ENCODE measurements around the gene RNU6-7.

RNU6-7 gene

DNA sequence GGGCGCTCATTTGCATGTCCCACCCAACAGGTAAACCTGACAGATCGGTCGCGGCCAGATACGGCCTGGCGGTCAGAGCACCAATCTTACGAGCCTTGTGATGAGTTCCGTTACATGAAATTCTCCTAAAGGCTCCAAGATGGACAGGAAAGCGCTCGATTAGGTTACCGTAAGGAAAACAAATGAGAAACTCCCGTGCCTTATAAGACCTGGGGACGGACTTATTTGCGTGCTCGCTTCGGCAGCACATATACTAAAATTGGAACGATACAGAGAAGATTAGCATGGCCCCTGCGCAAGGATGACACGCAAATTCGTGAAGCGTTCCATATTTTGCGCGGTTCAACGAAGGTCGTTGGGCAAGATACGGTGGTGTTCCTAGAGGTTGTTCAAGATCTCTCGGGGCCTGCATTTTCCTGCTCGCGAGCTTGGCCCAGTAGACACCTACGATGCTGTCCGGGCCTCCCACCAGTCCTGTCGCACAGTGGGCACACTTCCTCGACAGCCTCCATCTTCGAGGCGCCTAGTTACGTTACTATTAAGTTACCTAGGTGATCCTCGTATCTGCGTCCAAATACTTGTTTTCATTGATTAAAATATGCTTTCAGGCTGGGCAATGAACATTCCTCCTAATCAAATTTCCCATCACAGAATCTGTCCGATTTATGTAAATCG, at the start of gene RNU6-7:
TSS of gene RNU6-7 (plus strand) at position 230 of the 675 bp plus-strand sequence.
- DNase-seq, result no peak

DNA sequence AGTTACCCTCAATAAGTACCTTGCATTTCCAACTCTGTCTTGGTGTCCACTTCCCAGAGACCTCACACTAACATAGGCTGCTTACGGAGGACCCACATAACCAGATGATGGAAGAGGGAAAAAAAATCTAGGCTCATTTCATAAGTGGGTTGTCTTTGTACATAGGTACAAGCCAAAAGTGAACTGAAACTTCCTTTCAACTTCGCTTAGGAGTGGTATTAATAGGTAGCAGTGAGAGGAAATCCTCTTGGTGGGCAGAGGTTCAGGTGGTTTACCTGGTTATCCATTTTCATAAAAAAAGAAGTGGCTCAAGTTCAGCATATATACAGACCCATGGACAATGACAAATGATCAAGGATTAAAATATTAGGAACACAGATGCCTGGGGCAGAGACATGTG, 35.8 kb upstream of the RNU6-7 start:
- no peak for DNase-seq

DNA sequence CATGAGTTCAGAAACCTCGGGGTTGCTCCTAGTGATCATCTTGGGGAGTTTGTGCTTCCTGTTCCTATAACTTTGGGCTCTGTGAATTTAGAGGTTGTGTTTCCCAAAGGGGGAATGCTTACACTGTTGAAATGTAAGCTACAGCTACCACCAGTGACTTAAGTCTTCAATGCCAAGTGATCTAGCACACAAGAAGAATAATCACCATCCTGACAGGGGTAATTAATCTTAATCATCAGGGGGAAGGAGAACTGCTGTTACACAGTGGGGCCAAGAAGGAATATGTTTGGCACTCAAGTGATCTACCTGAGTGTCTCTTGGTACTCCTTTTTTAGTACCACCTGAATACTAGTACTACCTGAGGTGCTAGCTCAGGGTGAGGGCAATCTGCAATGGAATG, 34.9 kb upstream of the RNU6-7 start:
- no peak for DNase-seq

DNA sequence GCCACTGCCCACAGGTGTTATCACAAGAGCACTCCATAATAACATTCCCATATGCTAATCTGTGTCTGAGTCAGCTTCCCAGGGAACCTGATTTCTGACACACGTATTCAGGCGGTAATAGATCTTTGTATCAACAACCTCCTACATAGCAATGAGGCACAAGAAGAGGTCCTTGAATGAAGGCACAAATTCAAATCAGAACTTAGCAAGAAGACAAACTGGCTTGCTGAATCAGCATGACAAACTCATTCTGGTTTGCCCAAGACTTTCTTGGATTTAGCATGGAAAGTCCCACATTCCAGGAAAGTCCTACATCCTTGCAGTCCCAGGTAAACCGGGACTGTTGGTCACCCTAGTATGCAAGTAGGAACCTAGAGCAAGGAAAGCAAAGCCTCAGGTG, 33.9 kb upstream of the RNU6-7 start:
- no peak for DNase-seq

DNA sequence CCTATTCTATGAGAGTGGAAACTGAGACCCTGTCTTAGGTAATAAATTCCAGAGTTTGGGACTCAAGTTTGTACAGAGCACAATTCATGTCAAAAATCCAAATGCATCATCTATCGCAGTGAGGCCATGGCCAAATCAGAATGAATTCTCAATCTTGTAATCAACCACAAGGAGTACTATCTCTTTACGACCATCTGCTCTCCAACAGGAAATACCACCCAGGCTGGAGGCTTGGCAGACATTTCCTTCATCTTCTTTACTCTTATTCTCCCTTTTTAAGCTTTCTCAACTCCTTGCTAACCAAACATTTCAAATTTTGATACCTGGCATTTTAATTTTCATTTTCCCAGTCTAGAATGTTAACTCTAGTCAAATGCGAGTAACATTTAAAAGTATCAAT, 32.7 kb upstream of the RNU6-7 start:
- DNase-seq, result no peak

DNA sequence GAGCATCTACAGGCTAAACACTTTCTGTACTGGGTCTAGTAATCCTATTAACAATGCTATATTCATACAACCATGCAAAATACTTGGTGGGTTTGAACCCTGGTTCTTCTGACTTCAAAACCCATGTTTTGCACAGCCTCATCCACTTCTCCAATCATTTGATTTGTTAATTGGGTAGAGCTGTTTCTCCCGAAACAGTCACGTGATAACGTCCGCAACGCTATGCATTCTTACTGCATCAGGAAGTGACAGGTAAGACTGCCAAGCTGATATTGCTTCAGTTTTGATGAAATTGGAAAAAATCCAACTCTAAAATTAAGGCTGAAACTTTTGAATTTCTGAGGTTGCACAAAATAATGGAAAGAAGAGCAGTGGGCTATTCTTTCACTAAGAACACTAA, 30.4 kb upstream of the RNU6-7 start:
- no peak for DNase-seq

DNA sequence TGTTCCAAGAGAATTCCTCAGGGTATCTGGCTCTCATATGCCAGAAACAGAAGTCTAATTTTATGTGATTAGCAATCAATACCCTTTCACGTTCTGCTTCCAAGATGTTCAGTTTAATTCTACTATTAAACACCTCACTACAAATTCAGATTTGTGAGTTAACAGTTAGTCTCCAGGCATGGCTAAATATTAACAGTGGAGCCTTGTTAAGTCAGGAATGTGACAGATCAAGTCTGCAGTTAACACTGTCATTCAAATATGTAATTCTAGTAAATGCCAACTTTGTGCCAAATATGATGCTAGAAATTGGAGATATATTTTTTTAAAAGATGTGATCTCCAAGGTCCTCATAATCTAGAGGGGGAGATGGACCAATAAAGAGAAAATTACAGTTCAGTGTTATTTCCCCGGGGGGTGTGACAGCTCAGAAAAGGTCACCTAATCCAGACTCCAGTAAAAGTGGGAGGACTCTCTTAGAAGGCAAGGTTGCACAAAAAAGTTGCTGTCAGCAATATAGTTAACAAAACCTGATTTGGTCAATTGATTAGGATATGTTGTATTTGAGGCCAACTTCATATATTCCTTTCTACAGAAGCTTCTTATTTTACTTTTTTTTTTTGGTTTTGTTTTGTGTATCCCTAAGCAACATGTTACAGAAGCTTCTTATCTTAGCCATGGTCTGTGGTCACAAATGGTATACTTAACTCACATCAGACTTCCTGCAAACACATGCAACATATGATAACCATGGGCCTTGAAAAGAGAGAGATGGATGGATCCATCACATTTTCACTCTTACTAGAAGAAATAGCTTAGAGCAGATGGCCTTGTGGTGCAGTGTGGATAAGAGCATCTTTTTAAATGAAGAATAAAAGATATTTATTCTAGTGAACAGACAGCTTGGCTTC, 18.4 kb upstream of the RNU6-7 start:
- no peak for DNase-seq

DNA sequence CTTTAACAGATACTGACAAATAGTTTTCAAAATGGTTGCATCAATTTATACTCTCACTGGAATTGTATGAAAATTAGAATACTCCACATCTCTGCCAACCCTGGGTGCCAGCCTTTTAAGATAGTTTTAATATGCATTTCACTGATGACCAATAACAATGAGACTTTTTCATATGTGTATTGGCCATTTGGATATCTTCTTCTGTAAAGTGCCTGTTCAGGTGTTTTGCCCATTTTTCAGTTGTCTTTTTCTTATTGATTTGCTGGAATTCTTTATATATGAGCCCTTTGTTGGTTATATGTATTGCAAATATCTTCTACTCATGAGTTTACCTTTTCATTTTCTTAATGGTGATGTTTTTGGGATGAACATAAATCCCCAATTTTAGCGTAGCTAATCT, 16.7 kb upstream of the RNU6-7 start:
- DNase-seq, result no peak

DNA sequence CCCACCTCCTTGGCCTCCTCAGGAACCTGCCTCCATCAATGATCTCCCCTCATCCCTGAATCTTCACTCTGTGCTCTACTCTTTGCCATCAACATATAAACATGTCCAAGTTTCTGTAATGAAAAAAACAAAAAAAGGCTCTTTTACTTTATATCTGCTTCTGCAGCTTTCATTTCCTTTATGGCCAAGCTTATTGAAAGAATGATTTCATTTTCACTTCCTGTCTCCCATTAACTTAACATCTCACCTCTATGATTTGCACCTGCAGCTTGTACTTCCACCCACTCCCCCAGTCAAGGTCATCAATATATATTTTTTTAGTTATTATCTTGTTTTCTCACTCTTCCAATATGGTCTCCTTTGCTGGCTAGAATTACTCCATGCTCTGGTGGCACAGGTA, 15.6 kb upstream of the RNU6-7 start:
- no peak for DNase-seq

DNA sequence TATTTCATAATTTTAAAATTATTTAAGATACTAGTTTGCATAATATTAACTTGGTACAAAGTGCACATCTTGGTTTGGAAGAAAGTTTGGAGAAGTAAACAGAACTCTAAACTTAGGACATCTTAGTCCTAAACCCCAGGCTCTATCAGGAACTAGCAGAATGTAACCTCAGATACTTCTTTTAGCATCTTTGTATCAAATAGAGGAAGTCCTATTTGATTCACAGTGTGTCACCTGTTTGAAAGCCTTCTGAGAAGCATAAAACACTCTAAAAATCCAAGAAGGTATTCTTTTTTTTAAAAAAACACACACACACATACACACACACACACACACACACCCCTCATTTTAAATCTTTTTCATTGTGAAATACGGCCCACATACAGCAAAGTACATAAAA, 12.0 kb upstream of the RNU6-7 start:
- DNase-seq, result peak; percentile 29

DNA sequence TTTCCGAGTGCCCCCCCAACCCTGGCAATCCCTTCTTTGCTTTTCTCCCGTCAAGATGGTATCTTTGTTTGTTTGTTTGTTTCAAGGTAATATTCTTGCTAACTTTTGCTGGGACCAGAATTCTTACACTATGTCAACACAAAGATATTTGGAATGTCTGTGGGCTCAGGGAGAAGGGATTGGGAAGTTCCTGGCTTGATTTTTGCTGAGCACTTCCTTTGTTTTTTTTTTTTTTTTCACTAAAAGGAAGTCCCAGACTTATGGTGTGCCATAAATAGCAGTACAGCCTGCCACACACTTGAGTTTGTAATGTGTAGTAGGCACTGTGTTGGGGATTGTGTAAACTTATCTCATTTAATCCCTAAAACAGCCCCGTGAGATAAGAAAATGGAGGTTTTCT, 11.2 kb upstream of the RNU6-7 start:
- peak; percentile 19 for DNase-seq

DNA sequence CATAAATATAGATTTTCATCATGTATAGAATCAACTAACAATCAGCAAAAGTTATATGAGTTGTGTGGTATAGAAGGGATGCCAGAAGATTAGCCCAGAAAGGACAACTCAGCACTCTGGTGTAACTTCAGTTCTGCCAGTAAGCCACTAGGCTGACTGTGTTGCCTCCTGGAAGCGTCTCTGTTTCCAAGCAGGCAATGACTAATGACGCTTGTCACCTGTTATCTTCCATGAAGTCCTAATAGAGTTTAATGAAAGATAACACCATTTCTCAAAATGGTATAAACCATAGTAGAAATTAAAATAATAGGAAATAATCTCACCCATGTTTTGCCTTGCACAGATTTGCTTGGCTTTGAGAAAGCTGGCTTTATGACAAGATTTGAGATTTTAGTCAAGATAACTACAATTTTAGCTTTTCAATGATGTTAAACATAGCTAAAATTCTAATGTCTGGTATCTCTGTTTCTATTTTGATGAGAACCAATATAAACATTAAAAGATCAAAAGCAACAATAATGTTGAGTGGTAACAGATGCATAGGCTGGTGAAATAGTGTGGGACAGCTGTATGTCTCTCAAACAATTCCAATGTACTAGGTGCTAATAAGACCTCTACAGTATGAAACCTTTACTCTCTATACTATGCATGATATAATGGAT, 9.0 kb upstream of the RNU6-7 start:
- DNase-seq, result no peak

DNA sequence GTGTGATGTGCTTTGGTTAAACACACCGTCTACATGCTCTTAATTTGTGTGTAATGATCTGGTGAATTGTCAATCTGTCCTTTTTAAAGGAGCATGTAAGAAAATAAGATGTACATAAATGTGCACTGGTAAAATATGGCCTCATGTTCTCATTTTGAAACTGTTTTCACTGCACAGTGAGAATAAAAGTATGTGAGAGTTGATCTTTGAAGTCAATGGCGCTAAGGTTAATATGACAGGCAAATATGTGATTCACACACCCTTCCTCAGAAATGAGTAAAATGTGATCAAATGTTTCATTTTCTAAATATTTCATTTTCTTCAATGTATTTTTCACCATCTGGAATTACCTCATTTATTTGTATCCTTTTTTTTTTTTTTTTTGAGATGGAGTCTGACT, 8.3 kb upstream of the RNU6-7 start:
- DNase-seq, result no peak

DNA sequence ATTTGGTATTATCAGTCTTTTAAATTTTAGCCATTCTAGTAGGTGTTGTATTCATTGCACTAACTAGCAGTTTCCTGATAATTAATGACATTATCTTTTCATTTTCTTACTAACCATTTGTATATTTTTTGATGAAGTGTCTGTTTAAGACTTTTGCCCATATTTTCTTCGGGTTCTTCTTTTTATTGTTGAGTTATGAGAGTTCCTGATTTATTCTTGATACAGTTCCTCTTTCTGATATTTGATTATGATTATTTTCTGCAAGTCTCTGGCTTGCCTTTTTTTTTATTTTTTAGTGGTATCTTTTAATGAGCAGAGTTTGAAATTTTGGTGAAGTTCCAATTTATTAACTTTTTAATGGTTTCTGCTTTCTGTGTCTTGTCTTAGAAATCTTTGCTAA, 6.2 kb upstream of the RNU6-7 start:
- no peak for DNase-seq

DNA sequence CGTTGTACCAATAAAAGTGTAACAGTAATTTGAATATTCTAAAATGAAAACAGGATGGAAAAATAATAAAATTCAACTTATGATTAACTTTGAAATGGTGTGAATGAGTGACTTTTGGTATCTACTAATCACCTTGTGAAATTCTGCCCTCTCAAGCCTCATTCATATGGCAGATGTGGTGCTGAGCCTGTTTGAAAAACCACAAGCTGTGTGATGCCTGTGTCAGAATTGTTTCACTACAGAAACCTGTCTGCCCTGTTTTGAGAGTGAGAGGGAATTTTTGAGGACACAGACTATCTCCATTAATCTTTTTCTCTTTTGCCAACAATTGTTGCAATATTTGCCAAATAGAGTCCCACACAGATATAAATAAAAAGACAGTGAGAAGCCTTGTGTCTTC, 3.9 kb upstream of the RNU6-7 start:
- no peak for DNase-seq

DNA sequence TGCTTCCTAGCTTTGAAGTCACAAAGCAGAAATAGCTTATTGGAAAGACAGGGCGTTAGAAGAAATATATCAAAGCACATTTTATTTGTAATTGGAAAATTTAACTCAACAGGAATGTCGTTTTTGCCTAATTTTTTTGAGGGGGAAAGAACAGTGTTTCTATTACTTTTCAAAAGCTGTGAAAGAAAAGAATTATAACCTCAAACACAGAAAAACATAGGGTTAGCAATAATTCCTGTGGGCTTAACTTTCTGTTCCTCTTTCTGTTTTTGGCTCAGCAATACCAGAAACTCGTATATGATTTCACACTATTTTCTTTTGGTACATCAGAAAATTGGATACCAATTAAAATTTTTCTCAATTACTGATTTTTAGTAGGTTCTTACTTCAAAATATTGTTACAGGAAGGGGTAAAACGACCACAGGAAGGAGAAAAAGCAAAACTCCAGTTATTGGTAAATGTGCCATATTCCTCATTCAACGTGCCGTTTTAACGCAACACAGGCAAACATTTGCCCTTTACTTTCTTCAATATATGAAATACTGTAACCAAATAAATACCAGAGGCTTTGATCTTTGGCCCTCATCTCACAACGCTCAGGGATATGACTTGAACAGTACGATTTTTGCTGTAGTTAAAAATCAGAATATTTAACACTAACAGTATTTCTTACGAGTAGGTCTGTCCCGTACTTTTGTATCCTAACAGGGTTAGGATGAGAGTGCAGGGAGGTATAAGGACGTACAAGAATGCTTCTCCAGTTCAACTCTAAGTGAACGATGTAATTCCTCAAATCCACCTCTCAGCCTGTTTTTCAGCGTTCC, 1.3 kb upstream of the RNU6-7 start:
- peak; percentile 69 for DNase-seq

DNA sequence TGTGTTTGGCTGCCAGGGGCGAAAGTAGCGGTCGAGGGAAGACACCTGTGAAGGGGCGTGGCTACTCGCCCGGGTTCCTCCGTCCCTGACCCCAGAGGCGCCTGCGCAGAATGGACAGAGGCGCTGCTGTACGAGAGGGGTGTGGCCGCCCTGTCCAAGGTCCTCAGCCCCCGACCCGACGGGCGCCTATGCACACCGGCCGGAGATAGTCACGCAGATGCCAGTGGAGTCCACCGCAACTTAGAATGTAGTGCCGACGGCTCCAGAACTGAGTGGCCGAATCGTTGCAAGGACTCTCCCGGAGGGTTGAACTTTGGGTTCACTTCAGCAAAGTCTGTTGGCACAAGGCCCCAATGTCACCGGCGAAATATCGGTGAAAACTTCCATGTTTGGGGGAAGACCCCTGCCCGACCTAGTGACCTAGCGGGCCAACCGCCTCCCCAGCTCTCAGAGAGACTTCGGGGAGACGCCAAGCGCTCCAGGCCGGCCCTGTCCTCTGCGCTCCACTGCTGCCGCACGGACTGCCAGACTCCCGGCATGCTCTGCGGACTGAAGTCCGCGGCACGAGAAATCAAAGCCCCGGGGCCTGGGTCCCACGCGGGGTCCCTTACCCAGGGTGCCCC, 541 bp upstream of the RNU6-7 start:
- no peak for DNase-seq

DNA sequence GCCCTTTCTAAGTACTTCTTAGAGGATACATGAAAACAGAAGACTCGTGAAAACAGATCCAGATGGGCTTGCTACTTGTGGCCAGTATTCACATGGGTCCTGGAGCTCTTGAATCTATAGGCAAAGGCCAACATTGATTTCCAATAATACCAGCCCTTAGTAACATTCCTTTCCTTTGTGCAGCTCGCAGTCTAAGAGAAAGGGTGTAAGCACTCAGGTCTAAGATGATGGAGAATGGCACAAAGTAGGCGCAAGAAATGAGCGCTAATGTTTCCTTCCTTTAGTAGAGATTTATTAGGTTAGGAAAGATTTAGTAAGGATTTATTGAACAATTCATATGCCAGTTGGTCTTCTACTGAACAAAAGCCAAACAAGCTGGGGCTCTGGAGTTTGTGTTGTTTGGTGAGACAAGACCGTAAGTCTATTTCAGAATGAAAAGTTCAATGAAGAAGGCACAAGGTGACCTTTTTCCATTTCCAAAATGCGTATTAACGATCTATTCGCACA, 699 bp downstream of the RNU6-7 start:
- no peak for DNase-seq

DNA sequence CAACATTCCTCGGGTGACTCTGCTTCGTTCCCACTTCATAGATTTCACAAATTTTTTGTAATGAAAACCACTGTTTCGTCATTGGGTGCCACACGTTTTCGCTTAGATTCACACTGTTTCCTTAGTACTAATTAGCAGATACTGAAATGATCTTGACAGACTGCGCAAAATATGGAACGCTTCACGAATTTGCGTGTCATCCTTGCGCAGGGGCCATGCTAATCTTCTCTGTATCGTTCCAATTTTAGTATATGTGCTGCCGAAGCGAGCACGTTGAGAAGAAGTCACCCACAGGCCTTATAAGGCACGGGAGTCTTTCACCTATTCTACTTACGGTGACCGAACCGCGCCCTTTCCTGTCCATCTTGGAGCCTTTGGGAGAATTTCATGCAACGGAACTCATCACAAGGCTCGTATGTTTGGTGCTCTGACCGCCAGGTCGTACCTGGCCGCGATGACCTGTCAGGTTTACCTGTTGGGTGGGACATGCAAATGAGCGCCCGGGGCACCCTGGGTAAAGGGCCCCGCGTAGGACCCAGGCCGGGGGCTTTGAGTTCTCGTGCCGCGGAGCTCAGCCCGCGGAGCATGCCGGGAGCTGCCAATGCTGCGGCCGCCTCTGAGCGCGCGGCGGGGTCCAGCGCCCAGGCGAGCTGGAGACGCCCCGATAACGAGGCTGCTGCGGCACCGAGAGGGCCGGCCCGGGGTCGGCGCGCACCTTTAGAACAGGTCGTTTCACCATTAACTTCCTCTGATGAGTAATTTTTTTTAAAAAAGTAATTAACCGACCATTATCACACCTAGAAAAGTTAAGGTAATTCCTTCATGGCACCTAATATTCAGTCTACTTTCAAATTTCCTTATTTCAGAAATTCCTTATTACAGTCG, 1.4 kb downstream of the RNU6-7 start, which contains the start of gene RNU6-8:
TSS of gene RNU6-8 (minus strand) at position 272 of the 885 bp plus-strand sequence.
- DNase-seq, result peak; percentile 30

DNA sequence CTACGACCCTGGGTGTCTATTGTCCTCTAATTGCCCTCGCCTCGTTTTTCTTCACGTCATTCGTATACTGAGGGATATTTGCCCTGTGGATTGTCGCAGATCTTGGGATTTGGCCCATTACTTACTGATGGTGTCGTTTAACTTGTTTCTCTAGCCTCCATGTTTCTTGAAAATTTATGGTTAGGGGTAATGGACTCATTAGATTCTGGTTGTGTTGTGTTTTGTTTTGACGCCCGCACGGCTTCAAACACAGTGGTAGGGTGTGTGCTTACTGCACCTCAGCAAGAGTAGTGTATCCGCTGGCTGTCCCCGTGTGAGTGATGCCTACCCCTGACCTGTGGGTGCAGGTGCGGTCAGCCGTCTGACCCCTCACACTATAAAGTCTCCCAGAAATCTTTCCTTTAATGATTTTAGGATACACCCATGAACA, 2.1 kb downstream of the RNU6-7 start:
- no peak for DNase-seq

DNA sequence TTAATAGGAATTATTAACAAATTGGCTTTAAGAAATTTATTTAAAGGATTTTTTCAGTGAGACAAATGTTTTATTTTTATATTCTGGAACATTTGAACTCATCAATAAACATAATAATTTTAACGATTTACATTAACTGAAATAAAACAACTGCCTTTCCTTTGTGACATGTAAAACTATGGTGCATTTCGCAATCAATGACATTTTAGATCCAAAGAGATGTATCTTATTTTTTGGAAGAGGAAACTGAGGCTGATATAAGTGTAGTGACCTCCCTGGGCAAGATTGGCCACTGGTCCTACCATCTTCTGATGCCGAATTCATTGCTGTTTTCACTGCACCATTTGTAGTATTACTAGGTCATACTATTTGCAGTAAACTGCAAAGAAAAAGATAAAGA, 3.7 kb downstream of the RNU6-7 start:
- no peak for DNase-seq

Data from MV-4-11 (cell line).